ENCODE results near the gene C20orf144. TPM values are rescaled to one million over a fixed set of nuclear protein-coding genes. Genes with fewer than 3 reads are reported as not detected.
A peak's percentile ranks its signal among the peaks of the same experiment; 100 is the strongest.

Gene C20orf144
- total RNA-seq, 4 donors from 2014 or later = not detected

GRCh38 chr20:33671573-33672288, 9.6 kb downstream of the C20orf144 start:
- intact Hi-C loops (cut with DNase I; ENCODE audit: low total_unique reads) (loop anchor here (5.0 kb wide), 2 partner anchors 61 to 141 kb away; partner anchors contain the start of genes CHMP4B and ZNF341), in situ Hi-C loops (cut with MboI; ENCODE audit: low sequenced_read_pairs in 4 of 4) (no loop called here)
- Histone ChIP-seq H3K4me3 (no peak overlapping the region), H3K4me1 (peaks cover 18 to 23% of the 10 kb centered on the region in 2 donors), H3K27ac (peak overlapping the region in 2 of 4 donors; percentile 92 to 96), H3K27me3 (no peaks in the 10 kb centered on the region), H3K36me3 (peaks cover 0 to 15% of the 10 kb centered on the region in 2 donors), H3K9me3 (no peaks in the 10 kb centered on the region)
- ATAC-seq = no peak
- DNase-seq = no peak
- TF ChIP-seq CTCF (IDR thresholded peaks at IDR 0.05 in 4 of 5, conservative IDR thresholded peaks at IDR 0.05 in 1 of 5) (no peak), POLR2A (IDR thresholded peaks at IDR 0.05) (no peak)

GRCh38 chr20:33672426-33673113, 10.4 kb downstream of the C20orf144 start:
- intact Hi-C loops (cut with DNase I; ENCODE audit: low total_unique reads) = loop anchor here (5.0 kb wide), 2 partner anchors 60 to 140 kb away; partner anchors contain the start of genes CHMP4B and ZNF341
- Histone ChIP-seq H3K27me3 (no peaks in the 10 kb centered on the region), H3K36me3 (peaks cover 0 to 15% of the 10 kb centered on the region in 2 donors), H3K4me1 (peaks cover 18 to 23% of the 10 kb centered on the region in 2 donors), H3K9me3 (no peaks in the 10 kb centered on the region), H3K4me3 (peak overlapping the region; percentile 78 to 83 (median 83)), H3K27ac (peak overlapping the region; percentile 89 to 96 (median 93))
- no peak for DNase-seq
- in situ Hi-C loops (cut with MboI; ENCODE audit: low sequenced_read_pairs in 4 of 4) = no loop called here
- no peak for ATAC-seq
- no peak for TF ChIP-seq CTCF (IDR thresholded peaks at IDR 0.05 in 4 of 5, conservative IDR thresholded peaks at IDR 0.05 in 1 of 5)
- TF ChIP-seq POLR2A (IDR thresholded peaks at IDR 0.05) = no peak

DNA sequence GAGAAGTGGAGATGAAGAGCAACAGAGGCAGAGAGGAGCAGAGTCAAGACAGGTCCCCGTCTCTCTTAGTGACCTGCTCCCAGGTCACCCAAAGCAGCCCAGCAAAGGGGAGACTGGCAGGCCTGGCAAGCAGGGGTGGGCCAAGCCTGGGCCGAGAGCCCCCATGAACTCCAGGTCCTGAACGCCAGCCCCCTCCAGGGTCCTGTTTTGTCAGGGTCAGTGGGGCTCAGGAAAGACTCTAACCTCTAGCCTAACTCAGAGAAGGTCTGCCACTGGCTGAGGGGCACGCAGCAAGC, 10.9 kb downstream of the C20orf144 start:
- H3K27me3 ChIP-seq = no peaks in the 10 kb centered on the region
- DNase-seq (no peak), ATAC-seq (no peak)
- in situ Hi-C loops (cut with MboI; ENCODE audit: low sequenced_read_pairs in 4 of 4) (no loop called here), intact Hi-C loops (cut with DNase I; ENCODE audit: low total_unique reads) (loop anchor here (5.0 kb wide), 2 partner anchors 59 to 139 kb away; partner anchors contain the start of genes CHMP4B and ZNF341)
- H3K4me3 ChIP-seq = peak overlapping the region; percentile 78 to 83 (median 83)
- H3K9me3 ChIP-seq = no peaks in the 10 kb centered on the region
- peaks cover 0 to 15% of the 10 kb centered on the region in 2 donors for H3K36me3 ChIP-seq
- H3K4me1 ChIP-seq = peaks cover 18 to 23% of the 10 kb centered on the region in 2 donors
- TF ChIP-seq CTCF (IDR thresholded peaks at IDR 0.05 in 4 of 5, conservative IDR thresholded peaks at IDR 0.05 in 1 of 5) (no peak), POLR2A (IDR thresholded peaks at IDR 0.05) (no peak)
- H3K27ac ChIP-seq = peak overlapping the region; percentile 89 to 96 (median 93)

GRCh38 chr20:33673410-33674293, 11.5 kb downstream of the C20orf144 start:
- no peak for DNase-seq

More at GRCh38 chr20:33673410-33674293, 11.5 kb downstream of the C20orf144 start:
- Histone ChIP-seq H3K36me3 (peaks cover 0 to 13% of the 10 kb centered on the region in 2 donors), H3K27ac (peak overlapping the region; percentile 89 to 96 (median 93)), H3K9me3 (no peaks in the 10 kb centered on the region), H3K27me3 (no peaks in the 10 kb centered on the region), H3K4me3 (peak overlapping the region; percentile 78 to 83 (median 83)), H3K4me1 (peaks cover 18 to 23% of the 10 kb centered on the region in 2 donors)
- in situ Hi-C loops (cut with MboI; ENCODE audit: low sequenced_read_pairs in 4 of 4) (no loop called here), intact Hi-C loops (cut with DNase I; ENCODE audit: low total_unique reads) (loop anchor here (5.0 kb wide), 2 partner anchors 59 to 139 kb away; partner anchors contain the start of genes CHMP4B and ZNF341)
- ATAC-seq = peak; percentile 24 to 56
- TF ChIP-seq POLR2A (IDR thresholded peaks at IDR 0.05) = no peak
- TF ChIP-seq CTCF (IDR thresholded peaks at IDR 0.05 in 4 of 5, conservative IDR thresholded peaks at IDR 0.05 in 1 of 5) = no peak
